SKM-1 (cell line): ENCODE measurements around the gene NBPF10.
"Not testable (repeated sequence)": the region's sequence is repeated elsewhere in the genome, so short reads cannot be mapped to it uniquely, and the experiment has no call there.

Experiments
- DNase-seq: peaks from one replicate; lab custom pipeline; 2025; ENCODE audit not compliant: unreplicated experiment; lab: John Stamatoyannopoulos, UW

The NBPF10 gene, protein sequence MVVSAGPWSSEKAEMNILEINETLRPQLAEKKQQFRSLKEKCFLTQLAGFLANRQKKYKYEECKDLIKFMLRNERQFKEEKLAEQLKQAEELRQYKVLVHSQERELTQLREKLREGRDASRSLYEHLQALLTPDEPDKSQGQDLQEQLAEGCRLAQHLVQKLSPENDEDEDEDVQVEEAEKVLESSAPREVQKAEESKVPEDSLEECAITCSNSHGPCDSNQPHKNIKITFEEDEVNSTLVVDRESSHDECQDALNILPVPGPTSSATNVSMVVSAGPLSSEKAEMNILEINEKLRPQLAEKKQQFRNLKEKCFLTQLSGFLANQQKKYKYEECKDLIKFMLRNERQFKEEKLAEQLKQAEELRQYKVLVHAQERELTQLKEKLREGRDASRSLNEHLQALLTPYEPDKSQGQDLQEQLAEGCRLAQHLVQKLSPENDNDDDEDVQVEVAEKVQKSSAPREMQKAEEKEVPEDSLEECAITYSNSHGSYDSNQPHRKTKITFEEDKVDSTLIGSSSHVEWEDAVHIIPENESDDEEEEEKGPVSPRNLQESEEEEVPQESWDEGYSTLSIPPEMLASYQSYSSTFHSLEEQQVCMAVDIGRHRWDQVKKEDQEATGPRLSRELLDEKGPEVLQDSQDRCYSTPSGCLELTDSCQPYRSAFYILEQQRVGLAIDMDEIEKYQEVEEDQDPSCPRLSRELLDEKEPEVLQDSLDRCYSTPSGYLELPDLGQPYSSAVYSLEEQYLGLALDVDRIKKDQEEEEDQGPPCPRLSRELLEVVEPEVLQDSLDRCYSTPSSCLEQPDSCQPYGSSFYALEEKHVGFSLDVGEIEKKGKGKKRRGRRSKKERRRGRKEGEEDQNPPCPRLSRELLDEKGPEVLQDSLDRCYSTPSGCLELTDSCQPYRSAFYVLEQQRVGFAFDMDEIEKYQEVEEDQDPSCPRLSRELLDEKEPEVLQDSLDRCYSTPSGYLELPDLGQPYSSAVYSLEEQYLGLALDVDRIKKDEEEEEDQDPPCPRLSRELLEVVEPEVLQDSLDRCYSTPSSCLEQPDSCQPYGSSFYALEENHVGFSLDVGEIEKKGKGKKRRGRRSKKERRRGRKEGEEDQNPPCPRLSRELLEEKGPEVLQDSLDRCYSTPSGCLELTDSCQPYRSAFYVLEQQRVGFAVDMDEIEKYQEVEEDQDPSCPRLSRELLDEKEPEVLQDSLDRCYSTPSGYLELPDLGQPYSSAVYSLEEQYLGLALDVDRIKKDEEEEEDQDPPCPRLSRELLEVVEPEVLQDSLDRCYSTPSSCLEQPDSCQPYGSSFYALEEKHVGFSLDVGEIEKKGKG (N-terminal part only)

DNA sequence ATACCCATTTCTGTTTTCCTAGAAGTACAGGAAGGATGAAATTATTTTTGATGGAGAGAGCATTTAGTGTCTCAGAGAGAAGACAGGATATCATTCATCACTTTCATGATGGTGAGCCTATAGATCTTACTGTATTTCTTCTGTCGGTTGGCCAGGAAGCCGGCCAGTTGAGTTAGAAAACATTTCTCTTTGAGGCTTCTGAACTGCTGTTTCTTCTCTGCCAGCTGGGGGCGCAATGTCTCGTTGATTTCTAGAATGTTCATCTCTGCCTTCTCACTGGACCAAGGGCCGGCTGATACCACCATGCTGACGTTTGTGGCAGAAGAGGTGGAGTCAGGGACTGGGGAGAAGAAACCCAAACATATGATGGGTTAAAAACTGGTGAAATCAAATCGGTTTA is at the start of gene NBPF10:
NBPF10 (minus strand) TSS at position 340 of the 400 bp plus-strand sequence; CDS start at position 305, 35 bp downstream.
- not testable (repeated sequence) for DNase-seq

DNA sequence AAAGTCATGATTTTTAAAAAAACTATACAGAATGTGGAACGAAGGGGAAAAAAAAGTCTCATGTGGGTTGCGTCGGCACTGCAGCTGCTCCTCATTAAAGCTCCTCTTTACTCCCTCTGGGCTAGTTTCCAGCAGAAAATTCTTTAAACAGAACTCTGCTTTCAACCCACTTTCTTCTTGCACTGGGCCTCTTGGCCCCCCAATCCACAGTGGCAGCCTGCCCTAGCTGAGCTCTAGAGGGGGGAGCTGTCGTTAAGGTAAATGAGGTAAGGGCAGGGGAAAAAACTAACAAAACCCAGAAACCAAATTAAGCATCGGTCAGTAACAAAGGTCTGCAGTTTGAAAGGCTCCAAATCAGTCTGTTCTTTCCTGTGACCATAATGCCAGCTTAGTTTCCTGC is 29.9 kb upstream of the NBPF10 start:
- DNase-seq = not testable (repeated sequence)

DNA sequence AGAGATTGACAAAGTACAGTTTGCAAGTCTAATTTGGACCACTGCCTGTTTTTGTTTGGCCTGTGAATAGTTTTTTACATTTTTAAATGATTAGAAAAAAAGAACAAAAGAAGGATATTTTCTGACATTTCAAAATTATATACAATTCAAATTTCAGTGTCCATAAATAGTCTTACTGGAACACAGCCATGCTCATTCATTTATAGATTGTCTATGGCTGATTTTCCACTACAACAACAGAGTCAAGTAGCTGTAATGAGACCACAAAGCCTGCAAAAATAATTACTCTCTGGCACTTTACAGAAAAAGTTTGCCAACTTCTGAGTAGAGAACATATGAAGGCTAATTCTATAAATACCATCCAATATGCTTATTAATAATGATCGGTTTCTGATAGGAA is 23.1 kb upstream of the NBPF10 start:
- not testable (repeated sequence) for DNase-seq

DNA sequence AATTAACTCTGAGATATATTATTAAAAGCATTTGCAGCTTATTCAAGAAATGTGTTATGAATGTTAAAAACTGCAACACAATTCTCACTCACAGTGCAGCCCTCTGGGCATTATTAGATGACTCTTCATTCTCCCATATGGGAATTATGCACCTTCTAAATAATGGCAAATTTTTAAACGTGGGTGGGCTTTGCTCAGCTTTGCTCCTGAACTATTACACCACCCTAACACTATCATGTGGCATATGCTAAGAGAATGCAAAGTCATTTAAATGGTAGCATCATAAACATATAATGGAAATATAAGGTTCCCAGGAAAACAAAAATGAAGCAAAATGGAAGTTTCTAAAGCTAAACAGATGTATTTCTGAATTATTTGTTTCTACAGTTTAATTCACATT is 22.7 kb upstream of the NBPF10 start:
- not testable (repeated sequence) for DNase-seq
